ENCODE results near the gene TPPP3.

The TPPP3 gene

DNA sequence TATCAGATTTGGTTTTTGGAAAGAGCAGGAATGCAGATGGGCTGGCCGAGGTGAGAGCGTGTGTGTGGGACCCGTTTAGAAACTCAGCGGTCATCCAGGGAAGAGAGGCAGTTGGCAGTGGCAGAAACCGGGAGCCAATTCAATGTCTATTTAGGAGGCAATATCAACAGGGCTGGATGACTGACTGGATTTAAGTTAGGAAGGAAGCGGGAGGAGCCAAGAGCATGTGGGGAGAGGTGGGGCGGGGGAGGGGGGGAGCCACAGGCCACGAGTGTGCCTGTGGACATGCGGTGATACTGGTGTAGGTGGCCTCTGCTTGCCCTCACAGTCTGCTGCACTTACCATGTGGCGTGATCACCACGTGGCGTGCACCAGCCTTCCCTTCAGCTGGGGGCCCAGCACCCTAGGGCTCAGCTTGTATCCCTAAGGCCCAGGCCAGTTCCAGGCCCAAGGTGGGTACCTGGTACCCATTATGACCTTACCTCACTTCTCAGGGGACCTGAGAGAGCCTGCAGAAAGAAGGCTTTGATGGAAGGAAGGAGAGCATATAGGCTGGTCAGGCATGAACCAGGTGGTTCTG lies 10.8 kb upstream of the TPPP3 start:
- no peak for DNase-seq

DNA sequence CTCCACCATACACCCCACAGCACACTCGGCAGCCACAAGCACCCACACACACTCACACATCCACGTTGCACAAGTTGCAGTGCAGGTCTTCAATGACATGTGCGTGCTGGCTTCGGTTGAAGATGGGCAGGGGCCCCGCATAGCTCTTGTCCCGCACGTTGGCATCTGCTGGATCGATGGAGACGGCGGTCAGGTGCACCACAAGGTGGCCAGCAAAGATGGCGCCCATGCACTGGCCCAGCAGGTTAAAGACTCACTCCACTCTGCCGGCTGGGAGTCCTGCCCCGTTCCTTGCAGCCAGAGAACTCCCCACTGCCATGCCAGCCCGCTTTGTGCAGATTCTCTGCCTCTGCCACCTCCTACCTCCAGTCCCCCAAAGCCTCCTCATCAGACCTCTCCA lies 7.6 kb upstream of the TPPP3 start:
- DNase-seq = no peak

DNA sequence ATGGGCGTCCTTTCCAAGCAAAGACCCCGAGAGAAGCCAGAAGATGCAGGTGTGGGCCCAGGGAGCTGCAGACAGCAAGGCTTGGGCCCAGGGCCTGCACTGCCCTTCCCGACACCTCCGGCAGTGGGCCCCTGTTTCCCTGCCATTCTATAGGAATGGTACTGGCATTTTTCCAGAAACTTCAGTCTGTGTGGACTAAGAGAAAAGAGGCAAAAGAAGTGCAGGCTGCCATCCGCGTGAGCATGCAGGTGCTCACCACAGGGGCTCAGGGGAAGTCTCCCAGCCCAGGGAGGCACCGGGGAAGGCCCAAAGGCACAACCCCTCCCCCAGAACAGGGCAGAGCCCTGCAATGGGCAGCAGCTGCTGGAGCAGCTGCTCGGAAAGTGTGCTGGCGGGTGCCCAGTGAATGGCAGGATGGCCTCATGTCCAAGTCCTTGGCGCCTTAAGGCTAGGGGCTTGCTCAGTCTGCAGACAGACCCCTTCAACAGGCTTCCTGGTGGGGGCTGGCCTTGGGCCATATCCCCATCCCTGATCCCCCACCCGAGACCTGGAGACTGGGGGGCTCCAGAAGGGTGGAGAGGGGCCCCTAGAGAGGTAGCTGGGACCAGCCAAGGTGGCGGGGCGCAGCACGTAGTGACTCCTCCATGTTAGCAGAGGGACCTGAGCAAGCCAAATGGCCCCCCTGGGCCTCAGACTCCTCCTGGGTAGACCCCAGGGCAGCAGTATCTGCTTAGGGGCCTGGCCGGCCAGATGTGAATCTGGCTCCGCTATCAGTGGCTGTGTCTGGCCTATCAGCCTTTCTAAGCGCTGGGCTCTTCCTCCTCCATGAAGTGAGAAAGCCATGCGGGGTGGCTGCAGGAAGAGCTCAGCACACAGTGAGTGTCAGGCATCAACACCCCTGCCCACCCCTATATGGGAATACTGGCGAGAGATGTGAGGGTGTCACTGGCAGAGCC lies 6.7 kb upstream of the TPPP3 start:
- no peak for DNase-seq

DNA sequence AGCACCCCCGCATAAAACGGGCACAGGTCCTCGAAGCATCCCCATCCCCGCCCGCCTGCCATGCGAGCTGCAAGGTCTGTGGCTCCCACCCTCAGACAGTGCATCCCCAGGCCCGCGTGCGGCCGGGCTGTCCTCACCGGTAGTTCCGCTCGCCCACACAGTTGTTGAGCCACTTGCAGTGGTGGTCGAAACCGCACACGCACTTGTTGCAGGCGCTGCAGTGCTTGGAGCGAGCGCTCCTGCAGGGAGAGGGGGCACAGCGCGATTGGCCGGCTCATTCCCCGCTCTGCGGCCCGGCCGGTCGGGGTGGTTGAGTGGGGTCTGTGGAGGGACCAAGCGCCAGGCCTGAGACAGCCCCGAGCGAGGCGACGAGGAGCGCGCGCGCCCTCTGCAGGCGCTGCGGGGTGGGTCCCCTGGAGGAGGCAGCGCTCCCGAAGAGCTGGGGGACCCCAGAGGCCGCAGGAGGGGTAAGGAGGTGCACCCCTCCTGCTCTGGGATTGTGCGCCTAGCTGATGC lies 6.0 kb upstream of the TPPP3 start:
- peak; percentile 87 for DNase-seq

DNA sequence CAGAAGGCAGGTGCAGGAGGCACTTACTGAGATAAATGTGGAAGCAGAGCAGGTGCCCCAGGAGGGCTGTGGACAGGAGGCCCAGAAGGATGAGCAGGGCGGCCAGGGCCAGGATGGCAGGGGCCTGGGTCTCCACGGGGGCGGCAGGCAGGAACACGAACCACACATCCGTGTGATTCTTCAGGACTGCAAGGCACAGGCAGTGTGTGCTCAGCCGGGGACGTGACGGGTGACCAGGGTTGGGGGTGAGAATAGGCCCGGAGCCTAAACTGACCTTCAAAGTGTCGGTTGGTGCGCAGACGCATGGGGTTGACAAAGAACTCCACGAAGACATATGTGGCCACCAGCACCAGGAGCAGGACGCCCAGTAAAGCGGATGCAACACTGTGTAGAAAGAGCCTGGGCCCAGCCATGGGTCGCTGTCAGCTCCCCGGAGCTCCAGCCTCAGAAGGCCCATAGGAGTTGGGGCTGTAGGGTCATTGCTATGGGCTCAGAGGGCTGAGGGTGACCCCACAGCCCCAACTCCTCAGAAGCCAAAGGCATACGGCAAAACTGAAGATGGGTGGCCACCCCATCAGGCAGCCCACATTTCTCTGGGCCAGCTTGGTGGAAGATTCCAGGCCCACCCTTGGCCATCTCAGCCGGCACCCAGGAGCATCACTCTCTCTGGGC lies 5.4 kb upstream of the TPPP3 start:
- DNase-seq = no peak

DNA sequence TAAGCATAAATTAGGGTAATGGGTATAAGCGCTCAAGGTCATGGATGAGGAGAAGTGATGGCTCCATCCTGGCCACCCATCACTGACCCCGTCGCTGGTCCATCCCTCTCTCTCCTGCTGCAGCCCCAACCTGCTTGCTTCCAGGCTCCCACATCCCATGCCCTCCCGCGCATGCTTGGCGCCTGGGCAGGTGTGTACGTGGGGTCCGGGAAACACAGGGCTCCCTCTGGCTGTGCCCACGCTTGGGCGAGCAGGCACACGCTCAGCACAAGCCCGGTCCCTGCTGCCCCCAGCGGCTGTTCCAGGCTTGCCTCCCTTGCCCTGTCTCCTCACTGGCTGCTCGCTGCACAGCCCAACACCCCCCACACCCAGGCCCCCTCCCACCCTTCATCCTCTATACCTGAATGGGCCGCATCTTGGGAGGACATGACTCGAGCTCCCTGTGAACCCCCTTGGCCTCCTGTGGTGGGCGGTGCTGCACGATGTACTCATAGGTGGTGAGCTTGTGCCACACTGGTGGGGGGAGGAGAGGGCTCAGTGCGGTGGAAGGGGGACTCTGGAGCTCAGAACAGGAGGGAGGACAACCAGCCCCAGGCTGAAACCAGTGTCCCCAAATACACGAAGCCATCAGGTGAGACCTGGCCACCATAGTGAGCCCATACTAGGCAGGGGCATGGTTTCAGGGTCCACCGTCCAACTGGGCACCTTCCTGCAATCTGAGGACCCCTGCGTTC lies 4.7 kb upstream of the TPPP3 start:
- no peak for DNase-seq

DNA sequence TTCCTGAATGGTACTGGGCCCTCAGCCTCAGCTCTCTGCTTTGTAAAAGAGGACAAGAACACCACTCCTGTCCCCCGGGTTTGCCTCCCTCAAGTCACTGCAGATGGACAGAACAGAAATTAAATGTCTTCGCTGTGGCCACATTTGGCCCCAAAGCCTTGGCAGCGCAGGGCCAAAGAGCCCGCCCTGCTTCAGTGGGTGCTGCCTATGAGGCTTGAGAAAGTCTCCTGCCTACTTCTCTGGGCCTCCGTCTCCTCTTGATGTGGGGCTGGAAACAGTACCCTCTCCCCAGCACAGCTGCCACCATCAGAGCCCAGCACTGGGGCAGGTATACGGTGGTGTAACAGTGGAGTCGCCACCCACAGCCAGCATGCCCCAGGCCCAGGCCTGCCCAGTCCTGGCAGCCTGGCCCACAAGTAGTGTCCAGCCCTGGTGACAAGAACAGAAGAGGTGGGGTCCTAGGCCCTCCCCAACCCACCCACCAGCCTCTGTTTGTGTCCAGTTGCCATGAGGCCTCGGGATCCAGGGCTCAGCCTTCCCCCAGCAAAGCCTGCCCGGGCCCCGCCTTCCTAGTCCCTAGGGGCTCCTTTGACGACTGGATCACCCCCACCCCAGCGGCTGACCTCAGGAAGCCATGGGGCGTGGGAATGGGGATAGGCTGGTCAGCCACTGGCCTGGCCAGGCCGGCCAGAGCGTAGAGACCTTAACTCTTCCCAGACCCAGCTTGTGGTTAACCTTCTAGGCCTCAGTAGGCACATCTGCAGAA lies 3.9 kb upstream of the TPPP3 start:
- no peak for DNase-seq

DNA sequence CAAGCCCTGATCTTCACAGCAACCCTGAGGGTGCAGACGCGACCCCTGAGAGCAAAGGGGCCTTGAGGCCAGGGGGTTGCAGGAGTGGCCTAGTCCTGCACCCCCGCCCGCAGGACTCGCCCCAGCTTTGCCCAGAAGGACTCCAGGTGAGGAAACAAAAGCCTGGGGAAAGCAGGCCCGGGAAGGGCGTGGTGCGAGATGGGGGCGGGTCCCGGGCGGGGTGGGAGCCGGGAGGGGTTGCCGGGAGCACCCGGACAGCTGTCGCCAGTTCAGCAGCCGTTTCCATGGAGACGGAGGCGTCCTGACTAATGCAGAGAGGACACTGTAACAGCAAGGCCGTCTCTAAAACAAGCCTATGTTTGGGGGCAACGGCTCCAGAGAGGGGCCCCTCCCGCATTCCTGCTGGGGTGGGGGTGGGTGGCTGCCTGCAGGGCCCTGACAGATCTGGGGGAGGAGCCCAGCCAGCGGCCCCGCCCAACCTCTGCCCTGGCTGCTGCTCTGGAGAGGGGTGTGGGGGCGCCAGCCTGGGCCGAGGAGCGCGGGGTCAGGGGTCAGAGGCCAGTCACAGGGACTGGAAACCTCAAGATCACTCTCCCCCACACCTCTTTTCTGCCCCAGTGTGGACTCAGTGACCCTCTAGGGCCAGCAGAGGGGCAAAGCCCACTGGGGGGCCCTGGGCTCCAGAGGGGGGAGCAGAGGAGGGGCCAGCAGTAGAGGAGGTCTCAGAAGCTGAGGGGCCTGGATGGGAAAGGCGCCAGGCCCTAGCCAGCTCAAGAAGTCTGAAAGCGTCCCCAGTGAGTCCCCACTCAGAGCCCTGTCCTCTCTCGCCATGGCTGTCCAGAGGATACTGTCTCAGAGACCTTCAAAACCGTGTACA lies 3.1 kb upstream of the TPPP3 start:
- no peak for DNase-seq

DNA sequence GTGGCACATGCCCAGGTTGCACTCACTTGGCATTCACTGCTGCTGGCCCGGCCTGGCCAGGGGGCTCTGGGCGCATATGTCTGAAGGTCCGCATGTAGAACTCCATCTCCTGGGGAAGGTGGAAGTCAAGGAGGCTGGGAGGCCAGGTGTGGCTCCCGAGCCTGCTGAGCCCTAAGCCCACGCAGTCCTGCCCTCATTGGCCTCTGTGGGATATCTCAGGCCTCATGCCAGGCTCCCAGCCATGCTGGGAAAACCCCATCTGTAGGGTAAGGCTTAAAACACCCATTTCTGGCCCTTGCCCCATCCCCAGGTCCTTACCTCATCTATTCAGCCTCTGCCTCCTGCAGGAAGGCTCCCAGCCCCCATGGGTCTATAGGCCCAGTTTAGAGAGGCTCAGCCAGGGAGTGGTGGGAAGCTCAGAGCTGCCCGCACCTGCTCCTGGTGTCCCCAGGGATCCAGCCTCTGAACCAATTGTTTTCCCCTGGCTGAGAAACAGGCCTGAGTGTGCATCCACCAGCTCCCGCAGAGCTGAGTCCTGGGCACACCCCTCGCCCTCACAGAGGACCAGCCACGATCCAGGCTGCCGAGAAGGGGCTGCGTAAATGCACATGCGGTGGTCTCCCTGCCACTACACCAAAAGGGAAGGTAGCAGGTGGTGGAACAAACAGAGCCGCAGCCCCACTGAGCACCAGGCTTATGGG lies 2.3 kb upstream of the TPPP3 start:
- DNase-seq = no peak

DNA sequence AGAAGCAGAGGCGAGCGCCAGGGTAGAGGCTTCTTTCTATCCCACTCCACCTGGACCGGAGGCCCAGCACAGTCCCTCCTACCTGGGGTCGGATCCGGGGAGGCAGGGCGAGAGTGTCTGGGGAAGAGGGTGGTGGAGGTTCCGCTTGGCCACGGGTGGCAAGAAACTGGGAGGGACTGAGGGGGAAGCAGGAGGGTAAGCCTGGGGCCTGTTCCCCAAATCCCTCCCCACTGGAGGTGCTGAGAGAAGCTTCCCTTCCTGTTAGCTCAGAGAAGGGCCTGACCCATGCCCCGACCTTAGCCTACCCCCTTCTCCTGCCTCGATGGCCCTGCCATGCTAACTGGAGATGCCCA lies 1.8 kb upstream of the TPPP3 start:
- no peak for DNase-seq

DNA sequence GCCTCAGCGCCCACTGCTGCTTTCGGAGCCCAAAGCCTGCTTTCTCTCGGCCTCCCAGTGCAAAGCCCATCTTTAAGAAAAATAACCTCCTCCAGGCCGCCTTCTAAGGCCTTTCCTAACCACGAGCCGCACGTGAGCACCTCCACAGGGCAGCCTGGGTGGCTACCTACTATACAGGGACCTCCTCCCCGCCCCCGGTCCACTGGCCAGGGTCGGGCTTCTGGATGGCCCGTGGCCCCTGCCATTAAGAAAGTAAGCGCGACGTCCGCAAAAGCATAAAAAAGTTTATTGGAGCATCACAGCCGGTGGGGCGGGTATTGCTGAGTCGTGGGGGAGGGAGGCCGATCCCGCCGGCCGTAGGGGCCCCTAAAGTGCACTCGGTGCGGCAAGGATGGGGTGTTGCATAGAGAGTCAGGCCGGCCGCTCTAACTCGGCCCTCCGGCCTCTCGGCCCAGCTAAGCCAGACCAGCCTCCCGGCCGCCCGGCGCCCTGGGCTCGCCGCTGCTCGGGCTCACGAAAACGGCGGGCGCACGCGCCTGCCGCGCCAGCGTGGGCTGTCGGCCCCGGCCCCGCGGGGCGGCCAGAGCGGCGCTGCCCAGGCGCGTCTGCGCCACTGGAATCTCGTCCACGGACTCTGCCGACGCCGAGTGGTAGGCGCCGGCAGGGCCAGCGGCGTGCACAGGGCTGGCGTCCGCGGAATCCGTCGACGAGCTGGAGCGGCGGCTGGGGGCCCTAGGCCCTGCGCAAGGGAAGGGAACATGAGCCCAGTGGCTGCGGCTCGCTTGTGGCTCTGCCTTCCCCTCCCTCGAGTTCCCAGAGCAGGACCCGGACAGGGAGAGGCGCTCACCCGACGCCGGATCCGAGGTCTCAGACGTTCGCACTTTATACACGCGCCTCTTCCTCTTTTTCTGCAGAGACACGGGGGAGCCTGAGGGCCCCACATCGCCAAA lies 1.1 kb upstream of the TPPP3 start:
- DNase-seq = no peak

DNA sequence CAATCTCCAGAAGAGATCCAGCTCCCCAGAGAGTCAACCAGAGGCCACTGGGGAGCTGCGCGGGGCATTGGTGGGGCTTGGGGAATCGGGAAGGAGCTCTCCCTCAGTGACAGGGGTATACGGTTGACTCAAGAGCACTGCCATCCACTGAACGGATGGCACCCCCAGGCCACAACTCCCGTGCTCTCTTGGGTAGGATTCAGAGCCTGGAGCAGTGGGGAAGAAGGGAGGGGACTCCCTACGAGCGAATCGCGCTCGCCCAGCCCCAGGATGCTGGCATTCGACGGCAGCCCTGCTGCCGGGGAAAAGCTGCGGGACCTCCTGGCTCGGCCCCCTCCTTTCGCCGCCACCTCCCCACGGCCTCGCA lies 473 bp upstream of the TPPP3 start:
- no peak for DNase-seq

DNA sequence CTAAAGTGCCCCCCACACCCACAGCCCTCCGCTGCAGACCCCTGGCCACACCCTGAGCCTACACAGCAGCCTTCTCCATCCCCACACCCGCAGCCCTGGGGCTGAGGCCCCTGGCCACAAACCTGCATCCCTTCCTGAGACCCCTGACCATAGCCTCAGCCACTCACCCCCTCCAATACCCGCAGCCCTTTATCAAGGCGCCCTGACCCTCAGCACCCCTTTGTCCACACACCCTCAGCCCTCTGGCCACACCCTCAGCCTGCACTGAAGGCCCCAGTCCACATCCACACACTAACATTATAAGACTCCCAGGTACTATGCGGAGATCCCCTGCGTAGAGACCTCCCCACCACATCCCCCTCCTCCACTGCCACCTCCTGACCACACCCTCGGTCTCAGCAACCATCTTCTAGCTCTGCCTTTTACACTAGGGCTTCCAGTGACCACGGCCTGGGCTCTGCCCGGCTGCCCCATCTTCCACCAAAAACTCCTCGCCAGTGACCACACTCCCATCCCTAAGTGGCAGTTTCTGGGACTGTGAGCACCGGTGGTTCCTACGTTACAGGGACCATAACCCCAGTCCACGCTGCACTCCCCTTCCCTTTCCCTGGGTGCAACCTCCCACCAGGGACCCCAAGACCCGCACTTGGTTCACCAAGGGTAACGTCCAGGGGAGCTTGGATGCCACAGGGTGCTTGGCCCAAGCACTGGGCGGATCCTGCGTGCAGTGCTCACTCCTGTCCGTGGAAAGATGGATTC lies 818 bp downstream of the TPPP3 start:
- DNase-seq = no peak

DNA sequence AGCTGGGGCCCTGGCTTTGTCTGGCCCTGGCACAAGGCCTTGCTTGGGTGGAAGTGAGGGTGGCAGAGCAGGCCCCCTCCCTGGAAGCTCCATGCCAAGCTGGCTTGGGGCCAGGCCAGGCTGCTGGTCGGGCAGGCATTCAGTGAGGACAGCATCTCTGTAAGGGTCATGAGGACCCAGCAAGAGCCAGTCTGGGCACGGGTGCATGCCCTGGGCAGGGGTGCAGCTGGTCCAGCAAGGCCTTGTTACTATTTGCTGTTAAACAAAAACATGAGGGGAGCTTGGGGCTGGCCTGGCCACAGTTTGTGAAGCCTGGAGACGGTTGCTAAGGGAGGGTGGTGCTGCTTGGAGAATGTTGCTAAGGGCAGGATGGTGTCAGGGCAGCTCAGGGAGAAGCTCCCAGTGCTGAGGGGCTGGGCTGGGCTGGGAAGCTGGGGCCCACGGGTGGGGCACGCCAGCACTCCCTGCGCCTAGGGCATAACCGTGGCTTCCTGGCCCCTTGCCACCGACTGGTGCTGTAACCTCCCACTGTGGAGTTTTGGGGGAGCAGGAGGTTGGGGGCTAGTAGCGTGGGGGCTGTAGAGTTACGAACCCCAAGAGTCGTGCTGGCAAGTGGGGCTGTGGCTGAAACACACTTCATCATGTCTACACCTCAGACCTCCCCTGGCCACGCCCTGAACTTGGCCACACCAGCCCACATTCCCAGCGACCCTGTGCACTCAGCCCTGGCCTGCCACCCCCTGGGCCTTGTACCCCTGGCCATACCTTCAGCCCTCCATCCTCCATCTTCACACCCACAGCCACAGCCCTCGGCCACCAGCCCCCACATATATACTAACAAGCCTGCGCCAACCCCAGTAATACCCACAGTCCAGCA lies 1.6 kb downstream of the TPPP3 start:
- no peak for DNase-seq

DNA sequence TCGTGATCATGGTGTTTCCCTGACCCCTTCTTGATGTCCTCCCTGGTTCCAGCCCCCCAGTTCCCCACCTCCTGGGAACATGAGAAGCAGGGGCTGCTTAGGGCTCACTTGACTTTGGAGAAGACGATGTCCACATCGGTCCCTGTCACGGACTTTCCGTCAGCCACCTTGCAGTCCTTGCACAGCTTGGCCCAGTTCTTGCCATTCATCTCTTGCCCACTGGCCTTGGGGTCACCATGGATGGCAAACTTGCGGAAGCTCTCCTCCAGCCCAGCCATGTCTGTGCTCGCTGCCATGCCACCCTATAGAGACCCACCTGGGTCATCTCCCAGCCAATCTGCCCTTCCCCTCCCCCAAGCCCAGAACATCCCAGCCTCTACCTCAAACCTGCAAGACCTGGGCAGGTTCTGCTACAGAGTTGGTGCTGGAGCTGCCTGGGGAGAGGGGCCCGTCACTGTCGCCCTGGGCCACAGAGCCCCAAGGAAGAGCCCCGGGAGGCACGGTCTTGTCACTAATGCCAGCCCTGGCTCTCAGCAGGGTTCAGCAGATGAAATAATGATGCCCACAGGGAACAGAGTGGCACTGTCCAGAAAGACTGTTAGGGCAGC lies 2.4 kb downstream of the TPPP3 start:
- no peak for DNase-seq

DNA sequence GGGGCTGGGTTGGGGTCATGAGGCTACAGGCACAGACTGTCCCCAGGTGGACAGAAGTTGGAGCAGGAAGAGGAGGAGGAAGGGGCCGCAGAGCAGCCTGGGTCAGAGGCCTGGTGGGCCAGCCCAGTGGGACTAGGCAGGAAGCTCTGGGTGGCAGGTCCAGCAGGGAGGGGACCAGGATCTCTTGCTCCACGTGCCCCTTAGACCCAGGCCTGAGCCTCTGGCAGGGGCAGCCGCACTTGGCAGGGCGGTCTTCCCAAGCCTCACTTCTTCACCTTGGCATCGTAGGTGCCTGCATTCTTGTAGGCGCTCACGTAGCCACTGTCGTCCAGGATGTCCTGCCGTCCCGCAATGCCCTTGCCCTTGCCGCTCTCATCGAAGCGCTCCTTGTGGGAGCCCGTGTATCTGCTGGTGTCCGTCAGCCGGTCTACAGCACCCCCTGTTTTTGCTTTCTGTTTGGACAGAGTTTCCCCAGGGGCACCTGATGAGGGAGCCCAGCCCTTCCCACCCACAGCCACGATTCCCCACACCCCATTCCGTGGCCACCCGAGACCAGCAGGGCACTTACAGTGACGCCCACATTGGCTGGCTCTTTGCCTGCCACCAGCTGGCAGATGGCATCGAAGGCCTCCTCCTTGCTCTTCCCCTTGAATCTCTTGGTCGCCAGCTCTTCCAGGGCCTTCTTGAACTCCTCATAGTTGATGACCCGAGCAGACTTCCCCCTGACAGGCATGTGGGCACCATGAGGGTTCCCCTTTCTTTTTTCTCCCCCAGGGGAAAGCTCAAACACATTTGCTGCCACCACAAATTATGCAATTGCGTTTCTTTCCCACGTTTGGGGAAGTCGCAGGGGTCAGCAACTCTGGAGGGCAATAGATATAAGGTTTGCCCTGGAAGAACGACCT lies 3.1 kb downstream of the TPPP3 start:
- DNase-seq = peak; percentile 30

Measured in activated CD8-positive, alpha-beta memory T cell treated with anti-CD3 and anti-CD28 coated beads, Interleukin-2, amount 50 U/mL, for 48 hours (primary cell).